Measurements from ENCODE around the gene TSPAN17.

TSPAN17 gene

DNA sequence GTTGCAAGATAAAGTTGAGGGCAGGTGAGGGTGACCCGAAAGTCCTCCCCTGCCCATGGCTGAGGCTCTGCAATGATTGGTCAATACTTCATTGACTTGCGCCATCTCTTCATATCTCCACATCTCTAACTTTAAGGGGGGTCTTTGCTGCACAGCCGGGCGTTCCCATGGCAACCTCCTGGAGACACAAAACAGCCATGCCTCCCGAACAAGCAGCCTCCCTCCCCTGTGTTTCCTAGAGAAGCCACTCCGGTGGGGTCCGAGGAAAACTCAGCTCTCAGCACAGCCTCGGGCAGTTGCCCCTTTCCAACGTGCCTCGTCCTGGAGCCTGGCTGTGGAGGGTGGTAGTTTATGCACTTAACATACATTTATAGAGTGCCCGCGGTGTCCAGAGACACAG, 57.5 kb downstream of the TSPAN17 start:
- no peak for DNase-seq (ENCODE audit: low read depth in 2 of 2)
